Mesothelial cell of epicardium (in vitro differentiated cells): ENCODE data around the gene TRIM7. TPM values are rescaled to one million over a fixed set of nuclear protein-coding genes. Genes with fewer than 3 reads are reported as not detected.

Experiments
- DNase-seq, 2 experiments: peaks; one replicate each; pipeline ENCODE4 v3.0.0; 2021; ENCODE audit warnings: low spot score in 2 of 2; ENCODE audit not compliant: unreplicated experiment in 2 of 2
- H3K27ac Mint-ChIP-seq: 2 replicates; pipeline ENCODE4 v1.8.0; 2021; ENCODE audit warnings: mixed read lengths
- H3K27me3 Mint-ChIP-seq: 2 replicates; pipeline ENCODE4 v1.8.0; 2021; ENCODE audit warnings: low read depth, mixed read lengths
- H3K36me3 Mint-ChIP-seq: 2 replicates; pipeline ENCODE4 v1.8.0; 2021; ENCODE audit warnings: mixed read lengths
- H3K4me1 Mint-ChIP-seq: 2 replicates; pipeline ENCODE4 v1.8.0; 2021; ENCODE audit warnings: mixed read lengths
- H3K4me3 Mint-ChIP-seq: 2 replicates; pipeline ENCODE4 v1.8.0; 2021; ENCODE audit warnings: mild to moderate bottlenecking, moderate library complexity, mixed read lengths
- H3K9me3 Mint-ChIP-seq: 2 replicates; pipeline ENCODE4 v1.8.0; 2021; ENCODE audit warnings: mixed read lengths
- CTCF ChIP-seq: fragments of 200-600 bp; sonication (generic); IDR thresholded peaks from one replicate; pipeline ENCODE4 v1.5.0; 2021; ENCODE audit warnings: antibody characterized with exemption; ENCODE audit not compliant: unreplicated experiment
- total RNA-seq: library from RNA; stranded (reverse); gene quantifications from 3 replicates; pipeline ENCODE4 v1.2.1, GENCODE V29; 2021

TRIM7 gene
- total RNA-seq, 1 donor from 2014 or later, result 0.72 TPM

- Mint-ChIP-seq H3K27me3 (peaks cover 12% of the 10 kb centered on the region), H3K4me1 (peaks cover 27% of the 10 kb centered on the region), H3K9me3 (no peaks in the 10 kb centered on the region), H3K27ac (no peak overlapping the region), H3K36me3 (no peaks in the 10 kb centered on the region), H3K4me3 (no peak overlapping the region)
- no peak for TF ChIP-seq CTCF
- no peak for DNase-seq
Measured at GRCh38 chr5:181194489-181195248, 10.3 kb downstream of the TRIM7 start.

- peak overlapping the region; percentile 99 for H3K4me3 Mint-ChIP-seq
- peaks cover 6% of the 10 kb centered on the region for H3K27me3 Mint-ChIP-seq
- no peak overlapping the region for H3K27ac Mint-ChIP-seq
- H3K36me3 Mint-ChIP-seq, result no peaks in the 10 kb centered on the region
- DNase-seq, result no peak
- H3K9me3 Mint-ChIP-seq, result no peaks in the 10 kb centered on the region
- H3K4me1 Mint-ChIP-seq, result peaks cover 29% of the 10 kb centered on the region
- no peak for TF ChIP-seq CTCF
Measured at GRCh38 chr5:181193656-181194055, 11.3 kb downstream of the TRIM7 start.

- Mint-ChIP-seq H3K4me3 (peak overlapping the region; percentile 99), H3K4me1 (peaks cover 22% of the 10 kb centered on the region), H3K27me3 (peaks cover 3% of the 10 kb centered on the region), H3K9me3 (no peaks in the 10 kb centered on the region), H3K36me3 (no peaks in the 10 kb centered on the region), H3K27ac (peak overlapping the region; percentile 90)
- TF ChIP-seq CTCF, result no peak
- DNase-seq, result no peak
Measured at GRCh38 chr5:181192337-181193046, 12.5 kb downstream of the TRIM7 start.

GRCh38 chr5:181191526-181192336 lies 13.3 kb downstream of the TRIM7 start:
- DNase-seq, result peak; percentile 87 to 100

More at GRCh38 chr5:181191526-181192336, 13.3 kb downstream of the TRIM7 start:
- Mint-ChIP-seq H3K27ac (peak overlapping the region; percentile 90), H3K27me3 (peaks cover 3% of the 10 kb centered on the region), H3K9me3 (no peaks in the 10 kb centered on the region), H3K4me1 (peaks cover 19% of the 10 kb centered on the region), H3K4me3 (peak overlapping the region; percentile 99), H3K36me3 (no peaks in the 10 kb centered on the region)
- no peak for TF ChIP-seq CTCF
